NCI-H1092 treated with DMSO at 0.1 percent for 48 hours (cell line): ENCODE measurements around the gene ADH5.
"Not testable (repeated sequence)": the region's sequence is repeated elsewhere in the genome, so short reads cannot be mapped to it uniquely, and the experiment has no call there.

ENCODE experiments used
- DNase-seq: peaks from one replicate; lab custom pipeline; 2025; lab: John Stamatoyannopoulos, UW

Gene ADH5

GRCh38 chr4:99084595-99084994 lies 4.0 kb downstream of the ADH5 start:
- DNase-seq = no peak

- DNase-seq = no peak
These were observed 6.4 kb downstream of the ADH5 start for GRCh38 chr4:99082192-99082591.

- DNase-seq = not testable (repeated sequence)
These were observed 7.7 kb downstream of the ADH5 start for GRCh38 chr4:99080869-99081268.

GRCh38 chr4:99079625-99080295 lies 8.8 kb downstream of the ADH5 start:
- no peak for DNase-seq

GRCh38 chr4:99078931-99079624 lies 9.5 kb downstream of the ADH5 start:
- no peak for DNase-seq

GRCh38 chr4:99078336-99078735 lies 10.3 kb downstream of the ADH5 start:
- DNase-seq = no peak

- no peak for DNase-seq
These were observed 11.4 kb downstream of the ADH5 start for GRCh38 chr4:99077177-99077576.

- no peak for DNase-seq
These were observed 12.2 kb downstream of the ADH5 start for GRCh38 chr4:99076292-99076976.

- no peak for DNase-seq
These were observed 13.8 kb downstream of the ADH5 start for GRCh38 chr4:99074816-99075215.

GRCh38 chr4:99071159-99071558 lies 17.4 kb downstream of the ADH5 start:
- DNase-seq = no peak

GRCh38 chr4:99067617-99068016 lies 21.0 kb downstream of the ADH5 start:
- no peak for DNase-seq

- not testable (repeated sequence) for DNase-seq
These were observed 23.1 kb downstream of the ADH5 start for GRCh38 chr4:99065521-99065920.

- peak; percentile 35 for DNase-seq
These were observed 26.5 kb downstream of the ADH5 start for GRCh38 chr4:99062120-99062519.

GRCh38 chr4:99061048-99061700 lies 27.4 kb downstream of the ADH5 start:
- DNase-seq = no peak

GRCh38 chr4:99059550-99059949 lies 29.0 kb downstream of the ADH5 start:
- no peak for DNase-seq

- DNase-seq = no peak
These were observed 30.4 kb downstream of the ADH5 start for GRCh38 chr4:99058228-99058627.

- no peak for DNase-seq
These were observed 34.1 kb downstream of the ADH5 start for GRCh38 chr4:99054428-99054994.

- DNase-seq = no peak
These were observed 35.7 kb downstream of the ADH5 start for GRCh38 chr4:99052902-99053301.

GRCh38 chr4:99047710-99048109 lies 40.9 kb downstream of the ADH5 start:
- no peak for DNase-seq

GRCh38 chr4:99043346-99043745 lies 45.2 kb downstream of the ADH5 start:
- no peak for DNase-seq

GRCh38 chr4:99038213-99038612 lies 50.4 kb downstream of the ADH5 start:
- no peak for DNase-seq

- DNase-seq = no peak
These were observed 54.6 kb downstream of the ADH5 start for GRCh38 chr4:99033956-99034355.
